Endodermal cell (in vitro differentiated cells): ENCODE data around the gene PCK2. TPM values are rescaled to one million over a fixed set of nuclear protein-coding genes. Genes with fewer than 3 reads are reported as not detected.

Source experiments
- DNase-seq: peaks from one replicate; pipeline ENCODE4 v3.0.0-alpha.2; 2017
- H3K27ac ChIP-seq: 2 replicates; pipeline ENCODE4 v1.5.1; 2013; ENCODE audit warnings: mild to moderate bottlenecking, low read depth, low read length, moderate library complexity
- H3K27me3 ChIP-seq: 2 replicates; pipeline ENCODE4 v1.6.1; 2013; ENCODE audit warnings: mild to moderate bottlenecking, low read length, moderate library complexity; ENCODE audit not compliant: insufficient read depth, control insufficient read depth, poor library complexity, severe bottlenecking
- H3K36me3 ChIP-seq: 2 replicates; pipeline ENCODE4 v1.7.0; 2013; ENCODE audit warnings: mild to moderate bottlenecking, low read length, moderate library complexity; ENCODE audit not compliant: control insufficient read depth, insufficient read depth
- H3K4me1 ChIP-seq: one replicate; pipeline ENCODE4 v1.7.0; 2013; ENCODE audit warnings: low read length; ENCODE audit not compliant: control insufficient read depth, insufficient read depth
- H3K4me3 ChIP-seq: 2 replicates; pipeline ENCODE4 v1.5.1; 2013; ENCODE audit warnings: mild to moderate bottlenecking, low read length, moderate library complexity
- H3K9ac ChIP-seq: 2 replicates; pipeline ENCODE4 v1.6.1; 2013; ENCODE audit warnings: mild to moderate bottlenecking, low read length, moderate library complexity; ENCODE audit not compliant: poor library complexity, severe bottlenecking; ENCODE audit errors: extremely low read depth
- H3K9me3 ChIP-seq: 2 replicates; pipeline ENCODE4 v1.6.1; 2013; ENCODE audit warnings: mild to moderate bottlenecking, low read length, moderate library complexity; ENCODE audit not compliant: control insufficient read depth
- H3K27ac Mint-ChIP-seq: 2 replicates; pipeline ENCODE4 v1.8.0; 2020; ENCODE audit warnings: mixed read lengths
- H3K27me3 Mint-ChIP-seq: 2 replicates; pipeline ENCODE4 v1.8.0; 2021; ENCODE audit warnings: mild to moderate bottlenecking, mixed read lengths; ENCODE audit not compliant: insufficient read depth
- H3K36me3 Mint-ChIP-seq: 2 replicates; pipeline ENCODE4 v1.8.0; 2020; ENCODE audit warnings: low read depth, mixed read lengths
- H3K4me1 Mint-ChIP-seq: 2 replicates; pipeline ENCODE4 v1.8.0; 2020; ENCODE audit warnings: mixed read lengths
- H3K4me3 Mint-ChIP-seq: 2 replicates; pipeline ENCODE4 v1.8.0; 2020; ENCODE audit warnings: mild to moderate bottlenecking, moderate library complexity, mixed read lengths
- H3K9me3 Mint-ChIP-seq: 2 replicates; pipeline ENCODE4 v1.8.0; 2020; ENCODE audit warnings: mild to moderate bottlenecking, mixed read lengths
- CTCF ChIP-seq: fragments of 200-600 bp; sonication (generic); conservative IDR thresholded peaks from 2 replicates; pipeline ENCODE4 v1.5.0; 2021; ENCODE audit warnings: antibody characterized with exemption, mild to moderate bottlenecking
- WGBS, 2 experiments: methylation state at CpG; one replicate each; pipeline versions ENCODE4 v1.1.5 to v1.1.7; 2013; ENCODE audit warnings: missing lambda C conversion rate in 2 of 2, mixed read lengths in 1 of 2; ENCODE audit not compliant: insufficient coverage in 1 of 2, insufficient read length in 1 of 2; 5-methylcytosine and 5-hydroxymethylcytosine counted together
- total RNA-seq, 2 donors: library from RNA; stranded (reverse); fragmentation: NEBNext Ultra II Directional in 1 of 2; extraction: Animal tissue kit (Norgen Biotek cat#: 25700) in 1 of 2; gene quantifications; 2 replicates in 1 of 2; 3 replicates in 1 of 2; pipeline ENCODE4 v1.2.1, GENCODE V29; 2021

PCK2 gene
- total RNA-seq, 2 donors from 2014 or later: 37.7 to 42.8 TPM

GRCh38 chr14:24078146-24078545, 16.0 kb upstream of the PCK2 start:
- no peak for TF ChIP-seq CTCF
- H3K9me3 Mint-ChIP-seq: no peaks in the 10 kb centered on the region
- H3K4me3 Mint-ChIP-seq: no peak overlapping the region
- no peaks in the 10 kb centered on the region for H3K9me3 ChIP-seq
- H3K27ac Mint-ChIP-seq: no peak overlapping the region
- peaks cover 39% of the 10 kb centered on the region for H3K27me3 ChIP-seq
- no peak overlapping the region for H3K4me3 ChIP-seq
- no peak overlapping the region for H3K27ac ChIP-seq
- H3K4me1 ChIP-seq: peaks cover 22% of the 10 kb centered on the region
- no peaks in the 10 kb centered on the region for H3K36me3 Mint-ChIP-seq
- peaks cover 36% of the 10 kb centered on the region for H3K27me3 Mint-ChIP-seq
- no peak for DNase-seq
- no peaks in the 10 kb centered on the region for H3K36me3 ChIP-seq
- H3K4me1 Mint-ChIP-seq: peaks cover 34% of the 10 kb centered on the region
- 70 to 100% methylated on average over 2 to 3 of the region's 3 CpGs for WGBS, 2 experiments
- H3K9ac ChIP-seq: no peak overlapping the region

- H3K36me3 ChIP-seq: no peaks in the 10 kb centered on the region
- Mint-ChIP-seq H3K4me3 (no peak overlapping the region), H3K27ac (no peak overlapping the region), H3K9me3 (no peaks in the 10 kb centered on the region), H3K27me3 (peaks cover 47% of the 10 kb centered on the region), H3K4me1 (peaks cover 31% of the 10 kb centered on the region), H3K36me3 (no peaks in the 10 kb centered on the region)
- H3K27ac ChIP-seq: peak overlapping the region; percentile 73
- no peak for TF ChIP-seq CTCF
- H3K4me3 ChIP-seq: no peak overlapping the region
- peak; percentile 89 for DNase-seq
- H3K27me3 ChIP-seq: peaks cover 53% of the 10 kb centered on the region
- peaks cover 16% of the 10 kb centered on the region for H3K4me1 ChIP-seq
- H3K9me3 ChIP-seq: no peaks in the 10 kb centered on the region
- no peak overlapping the region for H3K9ac ChIP-seq
- WGBS, 2 experiments: 81 to 85% methylated on average over 7 to 9 of the region's 9 CpGs
Measured at GRCh38 chr14:24079491-24080141, 14.5 kb upstream of the PCK2 start.

GRCh38 chr14:24080142-24080530, 14.0 kb upstream of the PCK2 start:
- Mint-ChIP-seq H3K4me1 (peaks cover 31% of the 10 kb centered on the region), H3K27ac (no peak overlapping the region)

More at GRCh38 chr14:24080142-24080530, 14.0 kb upstream of the PCK2 start:
- no peaks in the 10 kb centered on the region for H3K36me3 Mint-ChIP-seq
- TF ChIP-seq CTCF: no peak
- peaks cover 49% of the 10 kb centered on the region for H3K27me3 Mint-ChIP-seq
- Histone ChIP-seq H3K4me3 (no peak overlapping the region), H3K4me1 (peaks cover 16% of the 10 kb centered on the region), H3K27ac (peak overlapping the region; percentile 49), H3K27me3 (peaks cover 54% of the 10 kb centered on the region), H3K36me3 (no peaks in the 10 kb centered on the region), H3K9ac (no peak overlapping the region), H3K9me3 (no peaks in the 10 kb centered on the region)
- no peaks in the 10 kb centered on the region for H3K9me3 Mint-ChIP-seq
- WGBS, 2 experiments: 72 to 85% methylated on average over 3 to 6 of the region's 6 CpGs
- DNase-seq: no peak
- peak overlapping the region; percentile 61 for H3K4me3 Mint-ChIP-seq
